Measurements from ENCODE around the gene MSL3. TPM values are rescaled to one million over a fixed set of nuclear protein-coding genes. Genes with fewer than 3 reads are reported as not detected.

The MSL3 gene
- 28.1 and 36.5 TPM in 2 replicates for total RNA-seq

GRCh38 chrX:11757719-11758399 is at the start of gene MSL3:
Gene MSL3, plus strand, starts transcription at chrX:11758237. Its CDS starts 27 bp downstream, at chrX:11758264.

Other genes with a start within 250 kb of the MSL3 start
- 0.11 and 4.7 TPM in 2 replicates for gene ARHGAP6, start 92.3 kb upstream of the MSL3 start, total RNA-seq

All from placental epithelial cell (primary cell).